Measurements from ENCODE around the gene ZNF205.
"Not testable (repeated sequence)": the region's sequence is repeated elsewhere in the genome, so short reads cannot be mapped to it uniquely, and the experiment has no call there.

ZNF205 gene

GRCh38 chr16:3075523-3075915 is 36.9 kb upstream of the ZNF205 start:
- TF ChIP-seq POLR2A (IDR thresholded peaks at IDR 0.05; ENCODE audit: low read length) (no peak), GATA1 (IDR thresholded peaks at IDR 0.05; ENCODE audit: low read depth, low read length) (no peak)
- no peak for DNase-seq

DNA sequence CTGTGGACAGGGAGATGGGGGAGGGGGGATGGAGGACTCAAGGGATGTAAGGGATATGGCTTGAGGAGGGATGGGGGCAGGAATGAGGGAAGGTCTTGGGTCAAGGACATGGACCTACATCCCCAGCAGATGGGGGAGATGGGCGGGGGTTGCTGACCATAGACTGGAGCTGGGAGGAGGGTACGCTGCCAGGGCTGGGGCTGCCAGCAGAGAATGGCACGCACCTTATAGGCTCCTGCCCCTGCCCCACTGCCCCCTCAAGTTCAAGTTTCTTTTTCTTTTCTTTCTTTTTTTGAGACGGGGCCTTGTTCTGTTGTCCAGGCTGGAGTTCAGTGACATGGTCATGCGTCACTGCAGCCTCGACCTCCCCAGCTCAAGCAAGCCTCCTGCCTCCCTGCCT is 36.4 kb upstream of the ZNF205 start:
- not testable (repeated sequence) for DNase-seq

DNA sequence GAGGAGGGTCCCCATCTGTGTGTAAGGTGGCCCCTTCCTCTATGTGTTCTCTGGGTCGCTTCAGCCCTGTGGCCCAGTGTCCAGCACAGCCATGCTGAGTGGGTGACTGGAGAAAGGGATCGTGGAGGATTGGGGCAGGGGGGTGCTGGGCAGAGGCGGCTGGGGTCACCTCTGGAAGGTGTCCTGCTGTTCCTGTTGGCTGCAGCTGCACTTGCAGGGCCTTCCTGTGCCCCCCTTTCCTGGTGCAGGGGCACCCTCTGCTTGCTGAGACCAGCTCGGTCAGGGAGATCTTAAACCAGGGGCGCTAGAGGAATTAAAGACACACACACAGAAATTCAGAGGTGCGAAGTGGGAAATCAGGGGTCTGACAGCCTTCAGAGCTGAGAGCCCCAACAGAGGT is 35.8 kb upstream of the ZNF205 start:
- no peak for DNase-seq

DNA sequence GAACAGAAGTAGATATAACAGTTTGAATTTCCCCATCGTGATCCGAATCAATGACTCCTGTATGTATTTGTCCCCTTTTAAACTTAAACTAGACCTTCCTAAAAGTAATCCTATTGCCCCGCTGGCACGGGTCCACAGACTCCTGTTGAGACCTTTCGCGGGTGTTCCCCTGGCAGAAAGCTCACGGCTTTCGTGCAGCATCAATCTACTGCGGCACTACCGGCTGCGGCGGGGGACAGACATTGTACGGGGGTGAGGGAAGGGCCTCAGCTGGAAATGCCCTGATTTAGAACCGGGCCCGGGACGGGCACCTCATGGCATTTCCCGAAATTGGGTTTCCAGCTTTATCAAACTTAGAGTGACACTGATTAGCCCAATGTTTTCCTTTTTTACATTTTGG is 32.4 kb upstream of the ZNF205 start:
- no peak for DNase-seq
- no peak for TF ChIP-seq GATA1 (IDR thresholded peaks at IDR 0.05; ENCODE audit: low read depth, low read length)
- no peak for TF ChIP-seq POLR2A (IDR thresholded peaks at IDR 0.05; ENCODE audit: low read length)

More for the DNA sequence above, 35.8 kb upstream of the ZNF205 start:
- TF ChIP-seq GATA1 (IDR thresholded peaks at IDR 0.05; ENCODE audit: low read depth, low read length) (no peak), POLR2A (IDR thresholded peaks at IDR 0.05; ENCODE audit: low read length) (no peak)

DNA sequence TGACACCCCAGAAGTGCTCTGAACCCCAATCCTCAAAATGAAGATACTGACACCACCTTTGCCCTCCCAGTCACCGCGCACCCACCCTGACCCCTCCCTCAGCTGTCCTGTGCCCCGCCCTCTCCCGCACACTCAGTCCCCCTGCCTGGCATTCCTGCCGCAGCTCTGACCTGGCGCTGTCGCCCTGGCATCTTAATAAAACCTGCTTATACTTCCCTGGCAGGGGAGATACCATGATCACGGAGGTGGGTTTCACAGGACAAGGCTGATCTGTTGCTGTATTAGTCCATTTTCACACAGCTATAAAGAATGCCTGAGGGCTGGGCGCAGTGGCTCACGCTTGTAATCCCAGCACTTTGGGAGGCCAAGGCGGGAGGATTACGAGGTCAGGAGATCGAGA is 30.4 kb upstream of the ZNF205 start:
- DNase-seq, result not testable (repeated sequence)

DNA sequence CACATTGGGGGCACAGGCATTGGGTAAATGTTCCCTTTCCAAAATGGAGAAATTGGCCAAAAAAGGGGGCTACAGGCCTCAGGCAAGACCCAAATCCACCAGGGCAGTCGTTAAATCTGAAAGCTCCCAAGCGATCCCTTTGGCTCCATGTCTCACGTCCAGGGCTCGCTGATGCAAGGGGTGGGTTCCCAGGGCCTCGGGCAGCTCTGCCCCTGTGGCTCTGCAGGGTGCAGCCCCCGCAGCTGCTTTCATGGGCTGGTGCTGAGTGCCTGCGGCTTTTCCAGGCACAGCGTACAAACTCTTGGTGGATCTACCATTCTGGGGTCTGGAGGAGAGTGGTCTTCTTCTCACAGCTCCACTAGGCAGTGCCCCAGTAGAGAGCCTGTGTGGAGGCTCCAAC is 29.0 kb upstream of the ZNF205 start:
- not testable (repeated sequence) for DNase-seq

GRCh38 chr16:3084491-3084890 is 27.9 kb upstream of the ZNF205 start:
- no peak for DNase-seq
- TF ChIP-seq GATA1 (IDR thresholded peaks at IDR 0.05; ENCODE audit: low read depth, low read length) (no peak), POLR2A (IDR thresholded peaks at IDR 0.05; ENCODE audit: low read length) (no peak)

DNA sequence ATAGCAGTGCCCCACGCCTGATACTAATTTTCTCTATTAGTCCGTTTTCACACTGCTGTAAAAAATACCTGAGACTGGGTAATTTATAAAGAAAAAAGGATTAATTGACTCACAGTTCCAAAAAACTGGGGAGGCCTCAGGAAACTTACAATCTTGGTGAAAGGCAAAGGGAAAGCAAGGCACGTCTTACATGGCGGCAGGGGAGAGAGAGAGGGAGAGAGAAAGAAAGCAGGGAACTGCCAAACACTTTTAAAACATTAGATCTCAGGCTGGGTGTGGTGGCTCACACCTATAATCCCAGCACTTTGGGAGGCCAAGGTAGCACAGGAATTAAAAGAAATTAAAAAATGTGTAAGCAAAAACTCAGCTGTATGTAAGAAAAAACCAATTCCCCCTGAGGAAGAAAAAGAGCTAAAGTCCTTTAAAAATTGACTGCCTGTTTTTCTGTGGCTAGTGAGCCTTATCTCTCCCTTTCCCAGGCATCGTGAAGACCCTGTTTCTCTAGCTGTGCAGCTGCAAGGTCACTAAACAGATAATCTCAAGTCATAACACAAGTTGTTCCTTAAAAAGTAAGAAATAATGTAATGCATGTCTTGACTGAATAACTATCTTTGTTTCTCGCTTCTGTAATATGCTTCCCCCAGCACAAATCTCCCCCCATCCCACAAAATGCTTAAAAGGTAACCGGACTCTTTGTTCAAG is 27.3 kb upstream of the ZNF205 start:
- DNase-seq, result no peak
- TF ChIP-seq POLR2A (IDR thresholded peaks at IDR 0.05; ENCODE audit: low read length), result no peak
- TF ChIP-seq GATA1 (IDR thresholded peaks at IDR 0.05; ENCODE audit: low read depth, low read length), result no peak

DNA sequence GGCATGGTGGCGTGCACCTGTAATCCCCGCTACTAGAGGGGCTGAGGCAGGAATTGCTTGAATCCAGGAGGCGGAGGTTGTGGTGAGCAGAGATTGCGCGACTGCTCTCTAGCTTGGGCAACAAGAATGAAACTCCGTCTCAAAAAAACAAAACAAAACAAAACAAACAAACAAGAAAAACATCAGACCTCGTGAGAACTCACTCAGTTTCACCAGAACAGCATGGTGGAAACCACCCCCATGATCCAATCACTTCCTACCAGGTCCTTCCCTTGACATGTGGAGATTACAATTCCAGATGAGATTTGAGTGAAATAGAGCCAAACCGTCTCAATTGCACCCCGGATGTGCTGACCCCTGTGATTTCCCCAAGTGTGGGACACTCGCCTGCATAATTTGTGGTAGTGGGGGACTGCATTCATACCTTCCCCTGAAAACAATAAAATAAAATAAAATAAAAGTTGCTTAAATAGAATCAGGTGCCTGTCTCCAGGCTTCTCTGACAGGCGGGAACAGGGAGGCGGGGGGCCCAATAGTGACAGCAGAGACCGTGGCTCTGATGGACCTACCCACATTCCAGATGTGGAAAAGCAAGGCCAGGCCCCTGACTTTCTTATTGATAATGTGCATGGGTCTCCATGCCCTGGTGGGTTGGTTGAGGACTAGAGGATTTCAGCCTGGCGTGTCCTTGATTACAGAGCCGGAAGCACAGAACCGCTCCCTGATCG is 26.4 kb upstream of the ZNF205 start:
- no peak for DNase-seq
- no peak for TF ChIP-seq POLR2A (IDR thresholded peaks at IDR 0.05; ENCODE audit: low read length)
- no peak for TF ChIP-seq GATA1 (IDR thresholded peaks at IDR 0.05; ENCODE audit: low read depth, low read length)

DNA sequence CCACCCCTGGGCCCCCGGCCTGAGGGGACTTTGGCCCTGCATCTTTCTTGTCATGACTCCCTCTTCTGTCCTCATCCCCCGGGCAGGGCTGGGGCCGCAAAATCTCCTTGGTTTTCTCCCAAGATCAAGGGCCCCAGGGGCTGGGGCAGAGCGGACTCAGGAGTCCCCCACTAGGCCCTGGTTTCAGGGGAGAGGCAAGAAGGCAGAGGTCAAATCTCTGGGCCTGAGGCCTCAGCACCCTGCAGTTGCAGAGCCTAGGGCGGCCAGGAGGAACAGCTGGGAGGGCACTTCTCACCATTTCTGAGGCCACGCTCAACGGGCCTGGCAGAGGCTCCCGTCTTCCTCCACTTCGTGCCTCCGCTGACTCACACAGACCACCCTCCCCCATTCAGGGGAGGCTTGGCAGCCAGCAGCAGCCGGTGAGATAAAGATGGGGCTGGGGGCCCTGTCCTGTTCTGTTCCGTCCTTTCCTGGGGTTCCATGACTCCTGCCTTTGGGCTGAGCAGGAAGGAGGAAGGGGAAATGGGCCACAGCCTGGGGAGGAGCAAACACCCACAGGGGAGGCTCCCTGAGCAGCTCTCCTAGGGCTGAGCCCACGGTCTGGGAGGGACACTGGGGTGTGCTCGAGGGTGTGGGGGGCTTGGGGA is 25.7 kb upstream of the ZNF205 start:
- TF ChIP-seq POLR2A (IDR thresholded peaks at IDR 0.05; ENCODE audit: low read length), result no peak
- TF ChIP-seq GATA1 (IDR thresholded peaks at IDR 0.05; ENCODE audit: low read depth, low read length), result no peak
- DNase-seq, result no peak

DNA sequence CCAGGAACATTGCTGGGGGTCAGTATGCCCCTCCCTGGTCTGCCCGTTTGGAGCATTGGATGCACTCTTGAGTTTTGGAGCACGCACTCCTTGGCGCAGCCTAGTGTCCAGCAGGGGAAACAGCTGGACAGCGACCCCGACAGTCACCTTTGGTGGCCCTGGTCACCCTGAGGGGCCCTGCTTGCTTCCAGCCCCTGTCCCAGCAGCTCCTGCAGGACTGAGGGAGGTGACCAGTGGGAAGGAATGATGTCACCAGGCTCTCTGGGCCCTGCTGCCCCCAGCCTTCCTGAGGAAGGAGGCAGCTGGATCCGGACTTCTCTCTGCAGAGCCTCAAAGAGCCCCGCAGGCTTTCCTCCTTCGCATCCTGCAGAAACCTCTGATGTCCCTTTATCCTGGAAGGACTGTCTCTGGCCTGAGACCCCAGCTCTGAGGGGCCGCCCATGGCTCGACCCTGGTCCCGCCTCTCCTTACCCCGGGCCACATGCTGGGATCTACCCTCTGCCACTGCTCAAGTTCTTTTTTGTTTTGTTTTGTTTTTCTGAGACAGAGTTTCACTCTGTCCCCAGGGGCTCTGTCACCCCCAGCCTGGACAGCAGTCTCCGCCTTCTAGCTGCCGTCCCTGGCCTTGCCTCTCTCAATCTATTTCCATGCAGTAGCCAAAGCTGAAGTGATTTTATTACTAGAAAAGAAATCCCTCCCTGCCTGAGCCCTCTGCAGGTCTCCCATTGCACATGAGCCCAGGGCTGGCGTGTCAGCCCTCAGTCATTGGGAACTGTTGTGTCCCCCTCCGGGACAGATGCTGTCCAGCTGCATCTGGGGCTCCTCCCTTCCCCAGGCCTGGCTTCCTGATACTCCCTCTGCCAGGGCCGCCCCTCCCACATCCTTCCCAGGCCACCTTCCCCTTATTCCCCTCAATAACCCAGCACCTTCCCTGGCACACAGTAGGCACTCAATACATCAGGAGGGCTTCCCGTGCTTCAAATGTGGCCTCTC is 24.8 kb upstream of the ZNF205 start:
- TF ChIP-seq GATA1 (IDR thresholded peaks at IDR 0.05; ENCODE audit: low read depth, low read length), result no peak
- TF ChIP-seq POLR2A (IDR thresholded peaks at IDR 0.05; ENCODE audit: low read length), result no peak

GRCh38 chr16:3088450-3088849 is 23.9 kb upstream of the ZNF205 start:
- no peak for TF ChIP-seq GATA1 (IDR thresholded peaks at IDR 0.05; ENCODE audit: low read depth, low read length)
- no peak for TF ChIP-seq POLR2A (IDR thresholded peaks at IDR 0.05; ENCODE audit: low read length)

More for the DNA sequence above, 24.8 kb upstream of the ZNF205 start:
- DNase-seq, result no peak

DNA sequence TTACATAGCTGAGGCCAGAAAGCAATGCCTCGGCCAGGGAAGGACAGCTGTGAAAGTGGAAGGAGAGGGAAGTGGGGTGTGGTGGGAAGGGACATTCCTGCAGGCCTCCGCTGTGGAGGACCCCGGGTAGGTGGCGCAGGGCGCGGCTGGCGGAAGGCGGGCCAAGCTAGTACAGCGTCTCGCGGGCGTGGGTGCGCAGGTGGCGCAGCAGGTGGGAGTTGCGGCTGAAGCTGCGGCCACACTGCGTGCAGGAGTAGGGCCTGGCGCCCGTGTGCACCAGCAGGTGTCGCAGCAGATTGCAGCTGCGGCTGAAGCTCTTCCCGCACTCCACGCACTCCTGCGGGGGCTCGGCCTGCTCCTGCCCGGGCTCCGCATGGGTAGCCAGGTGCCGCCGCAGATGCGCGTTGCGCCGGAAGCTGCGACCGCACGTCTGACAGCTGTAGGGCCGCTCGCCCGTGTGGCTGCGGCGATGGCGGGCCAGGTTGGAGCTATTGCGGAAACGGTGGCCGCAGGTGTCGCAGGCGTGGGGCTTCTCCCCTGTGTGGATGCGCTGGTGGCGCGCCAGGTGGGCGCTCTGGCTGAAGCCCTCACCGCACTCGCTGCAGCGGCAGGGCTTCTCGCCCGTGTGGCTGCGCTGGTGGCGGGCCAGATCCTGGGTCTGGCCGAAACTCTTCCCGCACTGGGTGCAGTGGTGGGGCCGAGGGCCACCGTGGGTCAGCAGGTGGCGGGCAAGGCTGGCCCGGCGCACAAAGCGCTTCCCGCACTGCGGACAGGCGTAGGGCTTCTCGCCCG is 23.3 kb upstream of the ZNF205 start:
- DNase-seq, result no peak
- TF ChIP-seq POLR2A (IDR thresholded peaks at IDR 0.05; ENCODE audit: low read length) (no peak), GATA1 (IDR thresholded peaks at IDR 0.05; ENCODE audit: low read depth, low read length) (no peak)

More at GRCh38 chr16:3088450-3088849, 23.9 kb upstream of the ZNF205 start:
- DNase-seq, result no peak

Measured in erythroblast (primary cell).